OCI-LY1 (cell line): ENCODE measurements around the gene NEAT1.

ENCODE experiments used
- EZH2 ChIP-seq: fragments of 200-600 bp; sonication (generic), shearing (Covaris generic); IDR thresholded peaks from 2 replicates; pipeline ENCODE4 v1.8.0; 2017; ENCODE audit warnings: borderline replicate concordance, mixed run types, mild to moderate bottlenecking, antibody characterized with exemption, low read length, moderate library complexity, mixed read lengths
- TF ChIP-seq, protein P1 (sequence below): fragments of 200-600 bp; sonication (generic), shearing (Covaris generic); IDR thresholded peaks from 2 replicates; pipeline ENCODE4 v1.5.1; 2017; ENCODE audit warnings: mild to moderate bottlenecking, antibody characterized with exemption, low read length, moderate library complexity, mixed read lengths

DNA sequence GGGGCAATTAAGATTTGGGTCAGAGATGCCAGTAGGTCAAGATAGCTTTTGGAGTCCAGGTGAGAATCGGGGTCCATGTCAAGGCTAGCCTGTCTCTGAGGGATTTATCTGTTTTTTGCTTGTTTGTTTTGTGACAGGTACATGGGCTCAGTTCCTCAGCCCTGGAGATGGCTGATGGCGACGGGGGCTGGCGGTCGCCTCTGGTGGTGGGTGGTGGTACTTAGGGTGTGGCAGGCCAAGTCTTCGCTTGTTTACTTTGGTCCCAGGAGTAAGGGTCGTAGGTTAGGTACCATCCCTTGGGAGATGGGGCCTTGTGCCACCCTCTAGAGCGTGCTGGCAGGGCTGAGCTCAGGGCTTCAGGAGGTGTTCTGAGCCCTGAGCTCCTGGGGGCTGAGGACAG, 44.8 kb upstream of the NEAT1 start:
- TF ChIP-seq, protein P1, sequence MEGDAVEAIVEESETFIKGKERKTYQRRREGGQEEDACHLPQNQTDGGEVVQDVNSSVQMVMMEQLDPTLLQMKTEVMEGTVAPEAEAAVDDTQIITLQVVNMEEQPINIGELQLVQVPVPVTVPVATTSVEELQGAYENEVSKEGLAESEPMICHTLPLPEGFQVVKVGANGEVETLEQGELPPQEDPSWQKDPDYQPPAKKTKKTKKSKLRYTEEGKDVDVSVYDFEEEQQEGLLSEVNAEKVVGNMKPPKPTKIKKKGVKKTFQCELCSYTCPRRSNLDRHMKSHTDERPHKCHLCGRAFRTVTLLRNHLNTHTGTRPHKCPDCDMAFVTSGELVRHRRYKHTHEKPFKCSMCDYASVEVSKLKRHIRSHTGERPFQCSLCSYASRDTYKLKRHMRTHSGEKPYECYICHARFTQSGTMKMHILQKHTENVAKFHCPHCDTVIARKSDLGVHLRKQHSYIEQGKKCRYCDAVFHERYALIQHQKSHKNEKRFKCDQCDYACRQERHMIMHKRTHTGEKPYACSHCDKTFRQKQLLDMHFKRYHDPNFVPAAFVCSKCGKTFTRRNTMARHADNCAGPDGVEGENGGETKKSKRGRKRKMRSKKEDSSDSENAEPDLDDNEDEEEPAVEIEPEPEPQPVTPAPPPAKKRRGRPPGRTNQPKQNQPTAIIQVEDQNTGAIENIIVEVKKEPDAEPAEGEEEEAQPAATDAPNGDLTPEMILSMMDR: peak; percentile 24; the same call in 1 of the 2 replicates
- TF ChIP-seq EZH2: no peak
